Measurements from ENCODE around the gene FAM20C.

DNA sequence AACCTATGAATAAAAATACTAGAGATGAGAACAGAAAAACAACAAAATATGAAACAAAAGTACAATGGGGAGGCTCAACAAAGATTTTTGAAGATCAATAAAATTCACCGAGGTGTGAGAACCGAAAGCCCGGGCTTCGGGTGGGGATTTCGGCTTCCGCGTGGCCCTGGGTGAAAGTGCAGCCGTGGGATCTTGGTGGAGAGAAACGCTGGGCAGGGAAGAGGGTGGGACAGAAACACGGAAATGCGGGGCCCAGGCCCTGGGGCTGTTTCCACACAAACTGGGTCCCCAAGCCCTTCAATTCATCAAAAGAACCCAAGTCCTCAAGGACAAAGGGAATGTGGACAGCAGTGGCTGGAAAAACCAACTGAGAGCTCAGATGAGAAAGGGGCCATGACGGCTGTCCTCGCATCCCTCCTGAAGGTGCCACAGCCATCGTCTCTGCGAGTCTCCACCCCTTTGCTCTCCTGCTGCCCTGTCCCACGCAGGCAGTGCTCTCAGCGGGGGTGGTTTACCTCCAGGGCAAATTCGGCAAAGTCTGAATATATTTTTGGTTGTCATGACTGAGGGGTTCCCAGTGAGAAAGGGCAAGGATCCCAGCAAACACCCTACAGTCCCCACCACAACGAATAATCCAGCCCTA lies 117.3 kb downstream of the FAM20C start:
- TF ChIP-seq CTCF (IDR thresholded peaks at IDR 0.05), result no peak
- TF ChIP-seq POLR2A (IDR thresholded peaks at IDR 0.05), result no peak
- TF ChIP-seq EP300 (IDR thresholded peaks at IDR 0.05), result no peak
